ENCODE measurements around the gene EVX2.

Gene EVX2

GRCh38 chr2:176083796-176084261 is at the start of gene EVX2:
TSS of gene EVX2 (minus strand) at chr2:176083962. CDS start at chr2:176083776, 186 bp downstream.
- H3K9ac ChIP-seq (ENCODE audit: low read depth, low read length) = no peak within 1 kb of the TSS
- no peak within 1 kb of the TSS for H3K4me3 ChIP-seq (ENCODE audit: low read depth in 1 of 2, low read length in 2 of 2)
- ATAC-seq (ENCODE audit: insufficient read depth, low read depth) (no peak), DNase-seq (no peak)
- H3K36me3 ChIP-seq (ENCODE audit: insufficient read depth, low read length) = no peaks in the 10 kb centered on the region
- H3K4me1 ChIP-seq (ENCODE audit: insufficient read depth, low read length) = peaks cover 9% of the 10 kb centered on the region
- H4K20me1 ChIP-seq (ENCODE audit: insufficient read depth, low read length) = no peaks in the 10 kb centered on the region
- no peak within 1 kb of the TSS for H2AFZ ChIP-seq (ENCODE audit: low read depth, low read length)
- H3K27ac ChIP-seq (ENCODE audit: low read length) = no peak within 1 kb of the TSS
- H3K9me3 ChIP-seq (ENCODE audit: insufficient read depth, low read length, severe bottlenecking) = no peaks in the 10 kb centered on the region
- TF ChIP-seq CTCF (IDR thresholded peaks at IDR 0.05; ENCODE audit: borderline replicate concordance, extremely low read depth, low read length, poor library complexity, severe bottlenecking) (no peak), EZH2 (IDR thresholded peaks at IDR 0.05; ENCODE audit: borderline replicate concordance, low read depth, low read length, severe bottlenecking) (no peak)
- H3K27me3 ChIP-seq (ENCODE audit: insufficient read depth, low read length, poor library complexity) = no peaks in the 10 kb centered on the region
- H3K79me2 ChIP-seq (ENCODE audit: insufficient read depth, low read length) = no peaks in the 10 kb centered on the region
- no peak within 1 kb of the TSS for H3K4me2 ChIP-seq (ENCODE audit: insufficient read depth, low read length)

DNA sequence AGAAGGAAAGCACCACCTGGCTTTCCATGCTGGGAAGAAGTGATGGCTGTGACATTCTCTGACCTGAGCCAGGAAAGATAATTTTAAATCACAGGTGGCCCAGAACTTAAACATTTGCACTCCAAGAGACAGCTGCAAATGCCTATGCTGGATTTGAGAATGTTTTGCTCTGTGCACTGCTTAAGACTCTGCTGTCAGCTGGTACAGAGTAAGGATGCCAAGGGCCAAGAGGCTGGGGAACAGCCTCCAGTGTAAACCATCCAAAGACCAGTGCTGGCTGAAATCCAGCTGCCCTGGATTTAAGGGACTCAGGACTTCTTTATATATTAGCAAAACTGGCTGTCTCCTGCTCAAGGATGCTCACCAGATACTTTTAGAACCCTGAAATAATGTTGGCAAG is 49.6 kb upstream of the EVX2 start:
- ATAC-seq (ENCODE audit: insufficient read depth, low read depth) (no peak), DNase-seq (no peak)
- no peak for TF ChIP-seq EZH2 (IDR thresholded peaks at IDR 0.05; ENCODE audit: borderline replicate concordance, low read depth, low read length, severe bottlenecking)
- no peak for TF ChIP-seq CTCF (IDR thresholded peaks at IDR 0.05; ENCODE audit: borderline replicate concordance, extremely low read depth, low read length, poor library complexity, severe bottlenecking)
- no peak overlapping the region for H3K27ac ChIP-seq (ENCODE audit: low read length)
- peaks cover 10% of the 10 kb centered on the region for H3K27me3 ChIP-seq (ENCODE audit: insufficient read depth, low read length, poor library complexity)
- H3K4me2 ChIP-seq (ENCODE audit: insufficient read depth, low read length) = no peak overlapping the region
- no peaks in the 10 kb centered on the region for H3K9me3 ChIP-seq (ENCODE audit: insufficient read depth, low read length, severe bottlenecking)
- H3K4me3 ChIP-seq (ENCODE audit: low read depth in 1 of 2, low read length in 2 of 2) = no peak overlapping the region
- no peaks in the 10 kb centered on the region for H3K79me2 ChIP-seq (ENCODE audit: insufficient read depth, low read length)
- H3K36me3 ChIP-seq (ENCODE audit: insufficient read depth, low read length) = no peaks in the 10 kb centered on the region
- H3K9ac ChIP-seq (ENCODE audit: low read depth, low read length) = no peak overlapping the region
- H3K4me1 ChIP-seq (ENCODE audit: insufficient read depth, low read length) = no peaks in the 10 kb centered on the region
- H2AFZ ChIP-seq (ENCODE audit: low read depth, low read length) = no peak overlapping the region
- no peaks in the 10 kb centered on the region for H4K20me1 ChIP-seq (ENCODE audit: insufficient read depth, low read length)

DNA sequence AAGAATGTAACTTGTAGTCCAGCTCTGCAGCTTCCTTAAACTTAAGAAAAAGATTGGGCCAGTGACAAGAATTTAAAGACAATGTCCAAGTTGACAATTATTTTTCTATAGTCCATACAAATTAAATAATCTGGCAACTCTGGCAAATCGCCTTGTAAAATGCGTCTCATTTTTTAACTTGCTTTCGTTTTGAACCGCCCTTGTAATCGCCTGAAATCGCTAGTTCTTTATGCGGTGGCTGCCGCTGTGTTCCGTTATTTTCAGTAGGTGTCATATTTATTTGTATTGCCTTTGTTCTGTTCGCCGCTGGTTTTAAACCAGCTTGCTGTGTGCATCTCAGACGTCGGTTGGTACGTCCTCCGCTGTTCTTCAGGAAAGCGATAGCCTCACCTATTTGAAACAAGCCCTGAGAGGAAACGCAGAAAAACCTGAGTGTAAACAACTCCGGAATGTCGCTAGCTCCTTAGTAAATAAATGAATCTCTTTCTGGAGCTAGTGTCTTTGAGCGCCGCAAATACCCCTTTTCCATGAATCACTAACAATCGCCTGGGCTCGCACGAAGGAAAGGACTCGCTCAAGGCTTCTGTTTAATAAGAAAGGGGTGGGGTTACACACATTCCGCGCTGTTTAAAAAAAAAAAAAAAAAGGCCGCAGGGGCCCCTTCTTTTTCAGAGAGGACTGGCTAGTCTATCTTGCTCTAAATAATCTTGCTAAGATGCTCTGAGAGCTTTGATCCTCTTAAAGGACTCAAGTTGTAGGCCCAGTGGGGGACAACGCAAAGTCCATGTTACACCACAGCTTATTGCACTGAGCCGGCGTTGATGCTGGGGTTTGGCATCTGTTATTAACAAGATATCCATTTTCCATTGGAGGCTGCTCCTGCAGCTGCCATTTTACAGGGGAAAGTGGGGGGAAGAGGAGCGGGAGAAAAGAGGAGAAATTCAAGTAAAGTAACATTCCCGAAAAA is 48.7 kb upstream of the EVX2 start:
- DNase-seq = no peak
- Histone ChIP-seq H3K27ac (ENCODE audit: low read length) (no peak overlapping the region), H3K36me3 (ENCODE audit: insufficient read depth, low read length) (no peaks in the 10 kb centered on the region), H3K4me1 (ENCODE audit: insufficient read depth, low read length) (no peaks in the 10 kb centered on the region), H3K4me2 (ENCODE audit: insufficient read depth, low read length) (no peak overlapping the region), H3K9ac (ENCODE audit: low read depth, low read length) (no peak overlapping the region), H3K4me3 (ENCODE audit: low read depth in 1 of 2, low read length in 2 of 2) (no peak overlapping the region), H3K9me3 (ENCODE audit: insufficient read depth, low read length, severe bottlenecking) (no peaks in the 10 kb centered on the region), H4K20me1 (ENCODE audit: insufficient read depth, low read length) (no peaks in the 10 kb centered on the region), H3K79me2 (ENCODE audit: insufficient read depth, low read length) (no peaks in the 10 kb centered on the region), H2AFZ (ENCODE audit: low read depth, low read length) (no peak overlapping the region), H3K27me3 (ENCODE audit: insufficient read depth, low read length, poor library complexity) (peaks cover 10% of the 10 kb centered on the region)
- ATAC-seq (ENCODE audit: insufficient read depth, low read depth) = no peak
- no peak for TF ChIP-seq EZH2 (IDR thresholded peaks at IDR 0.05; ENCODE audit: borderline replicate concordance, low read depth, low read length, severe bottlenecking)
- no peak for TF ChIP-seq CTCF (IDR thresholded peaks at IDR 0.05; ENCODE audit: borderline replicate concordance, extremely low read depth, low read length, poor library complexity, severe bottlenecking)

Measured in DND-41 (cell line).